CD4-positive, alpha-beta T cell treated with Interleukin-6 for 4 hours (primary cell): Measurements from ENCODE around the gene ZW10.
"Not testable (repeated sequence)": the region's sequence is repeated elsewhere in the genome, so short reads cannot be mapped to it uniquely, and the experiment has no call there.

Source experiments
- DNase-seq: peaks from one replicate; pipeline ENCODE4 v3.0.0-alpha.2; 2020; ENCODE audit warnings: mixed read lengths

Gene ZW10

GRCh38 chr11:113736323-113736722, 37.2 kb downstream of the ZW10 start:
- no peak for DNase-seq

GRCh38 chr11:113732092-113732491, 41.4 kb downstream of the ZW10 start:
- DNase-seq, result no peak

- DNase-seq, result no peak
Measured at GRCh38 chr11:113730887-113731726, 42.4 kb downstream of the ZW10 start.

GRCh38 chr11:113729456-113729855, 44.0 kb downstream of the ZW10 start:
- DNase-seq, result no peak

GRCh38 chr11:113728814-113729213, 44.7 kb downstream of the ZW10 start:
- no peak for DNase-seq

GRCh38 chr11:113725913-113726312, 47.6 kb downstream of the ZW10 start:
- no peak for DNase-seq

- no peak for DNase-seq
Measured at GRCh38 chr11:113725407-113725806, 48.1 kb downstream of the ZW10 start.

- DNase-seq, result no peak
Measured at GRCh38 chr11:113724778-113725177, 48.7 kb downstream of the ZW10 start.

- no peak for DNase-seq
Measured at GRCh38 chr11:113723787-113724186, 49.7 kb downstream of the ZW10 start.

- DNase-seq, result no peak
Measured at GRCh38 chr11:113722934-113723333, 50.6 kb downstream of the ZW10 start.

- no peak for DNase-seq
Measured at GRCh38 chr11:113722221-113722620, 51.3 kb downstream of the ZW10 start.

GRCh38 chr11:113721462-113722066, 51.9 kb downstream of the ZW10 start:
- no peak for DNase-seq

GRCh38 chr11:113720478-113720877, 53.0 kb downstream of the ZW10 start:
- not testable (repeated sequence) for DNase-seq

GRCh38 chr11:113715882-113716625, 57.4 kb downstream of the ZW10 start:
- no peak for DNase-seq

- DNase-seq, result no peak
Measured at GRCh38 chr11:113715273-113715672, 58.2 kb downstream of the ZW10 start.

GRCh38 chr11:113710989-113711388, 62.5 kb downstream of the ZW10 start:
- DNase-seq, result no peak

GRCh38 chr11:113705871-113706655, 67.4 kb downstream of the ZW10 start, which contains the start of gene TMPRSS5:
Gene TMPRSS5, minus strand, starts transcription at chr11:113706308. Its CDS starts 84 bp downstream, at chr11:113706224.
- DNase-seq, result no peak

- DNase-seq, result not testable (repeated sequence)
Measured at GRCh38 chr11:113703551-113703950, 69.9 kb downstream of the ZW10 start.

GRCh38 chr11:113701491-113701890, 72.0 kb downstream of the ZW10 start:
- DNase-seq, result no peak

GRCh38 chr11:113698515-113698914, 75.0 kb downstream of the ZW10 start:
- no peak for DNase-seq

- DNase-seq, result no peak
Measured at GRCh38 chr11:113697756-113698407, 75.6 kb downstream of the ZW10 start.

GRCh38 chr11:113697111-113697510, 76.4 kb downstream of the ZW10 start:
- DNase-seq, result no peak
